HG03342 (cell line): ENCODE measurements around the gene PINLYP.
A peak's percentile ranks its signal among the peaks of the same experiment; 100 is the strongest.
"Not testable (repeated sequence)": the region's sequence is repeated elsewhere in the genome, so short reads cannot be mapped to it uniquely, and the experiment has no call there.

Experiments
- ATAC-seq: cut with Tn5 transposase; IDR thresholded peaks from one replicate; pipeline ENCODE4 v1.9.1; 2021; ENCODE audit warnings: mild to moderate bottlenecking, moderate library complexity; ENCODE audit not compliant: unreplicated experiment

Gene PINLYP

GRCh38 chr19:43547926-43548325 is 27.7 kb upstream of the PINLYP start:
- not testable (repeated sequence) for ATAC-seq

GRCh38 chr19:43548706-43549105 is 26.9 kb upstream of the PINLYP start:
- no peak for ATAC-seq

GRCh38 chr19:43551399-43552197 is 24.0 kb upstream of the PINLYP start:
- ATAC-seq = no peak

- no peak for ATAC-seq
These were observed 23.5 kb upstream of the PINLYP start for GRCh38 chr19:43552198-43552450.

- ATAC-seq = no peak
These were observed 23.0 kb upstream of the PINLYP start for GRCh38 chr19:43552616-43553015.

- no peak for ATAC-seq
These were observed 21.9 kb upstream of the PINLYP start for GRCh38 chr19:43553656-43554055.

GRCh38 chr19:43554317-43554895 is 21.2 kb upstream of the PINLYP start:
- no peak for ATAC-seq

GRCh38 chr19:43555185-43555770 is 20.3 kb upstream of the PINLYP start:
- no peak for ATAC-seq

- no peak for ATAC-seq
These were observed 14.9 kb upstream of the PINLYP start for GRCh38 chr19:43560687-43561086.

- ATAC-seq = no peak
These were observed 14.2 kb upstream of the PINLYP start for GRCh38 chr19:43561139-43561970.

- ATAC-seq = no peak
These were observed 13.3 kb upstream of the PINLYP start for GRCh38 chr19:43562226-43562697.

- ATAC-seq = peak; percentile 68
These were observed 12.8 kb upstream of the PINLYP start for GRCh38 chr19:43562698-43563241.

- no peak for ATAC-seq
These were observed 11.7 kb upstream of the PINLYP start for GRCh38 chr19:43563816-43564457.

- no peak for ATAC-seq
These were observed 10.8 kb upstream of the PINLYP start for GRCh38 chr19:43564800-43565199.

- no peak for ATAC-seq
These were observed 5.9 kb upstream of the PINLYP start for GRCh38 chr19:43569657-43570056.

- no peak for ATAC-seq
These were observed 5.3 kb upstream of the PINLYP start for GRCh38 chr19:43570174-43570791.

- ATAC-seq = no peak
These were observed 3.4 kb upstream of the PINLYP start for GRCh38 chr19:43572171-43572588.

GRCh38 chr19:43574424-43575155 is 1.0 kb upstream of the PINLYP start:
- no peak for ATAC-seq
